NCI-H2196 (cell line): ENCODE measurements around the gene AURKAIP1.
"Not testable (repeated sequence)": the region's sequence is repeated elsewhere in the genome, so short reads cannot be mapped to it uniquely, and the experiment has no call there.

Experiments used
- DNase-seq: peaks from one replicate; lab custom pipeline; 2025; ENCODE audit not compliant: unreplicated experiment; lab: John Stamatoyannopoulos, UW

The AURKAIP1 gene

DNA sequence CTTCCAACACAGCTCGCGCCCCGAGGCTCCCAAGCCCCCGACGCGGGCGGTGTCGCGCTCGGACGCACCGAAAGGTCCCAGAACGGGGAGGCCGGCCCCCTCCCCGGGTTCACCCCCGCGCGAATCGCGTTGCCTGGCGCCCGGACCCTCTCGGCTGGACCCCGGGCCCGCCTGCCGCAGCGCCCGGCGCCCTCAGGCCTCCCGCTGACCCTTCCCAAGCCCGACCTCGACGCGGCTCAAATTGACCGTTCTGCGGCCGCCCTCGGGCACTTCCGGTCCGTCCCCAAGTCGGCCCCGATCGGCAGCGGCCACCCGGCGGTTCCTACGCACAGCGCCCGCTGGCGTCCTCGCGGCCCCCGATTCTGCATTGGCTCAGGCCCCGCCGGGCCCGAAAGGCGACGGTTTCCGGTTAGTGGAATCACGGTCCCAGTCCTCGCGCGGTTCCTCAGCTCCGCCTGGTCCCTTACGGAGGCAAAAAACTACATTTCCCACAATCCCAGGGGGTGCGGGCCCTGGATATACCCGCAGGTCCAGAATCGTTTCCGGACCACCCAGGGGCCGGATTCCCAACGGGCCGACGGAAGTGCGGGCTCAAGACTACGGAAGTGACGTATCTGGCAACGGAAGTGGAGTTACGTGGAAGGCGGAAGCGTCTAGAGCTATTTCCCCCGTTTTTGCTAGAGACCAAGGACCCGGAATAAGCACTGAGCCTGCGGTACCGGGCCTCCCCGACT, at the start of gene AURKAIP1:
AURKAIP1 (minus strand) TSS at position 279 of the 734 bp plus-strand sequence. CDS start 451 bp downstream, outside the sequence.
- DNase-seq: peak; percentile 100

GRCh38 chr1:1424707-1425106, 49.7 kb upstream of the AURKAIP1 start:
- DNase-seq: no peak

- no peak for DNase-seq
Observed at GRCh38 chr1:1423245-1423597, 48.2 kb upstream of the AURKAIP1 start.

- DNase-seq: no peak
Observed at GRCh38 chr1:1422465-1423244, 47.6 kb upstream of the AURKAIP1 start.

- DNase-seq: no peak
Observed at GRCh38 chr1:1421907-1422464, 47.0 kb upstream of the AURKAIP1 start.

- DNase-seq: peak; percentile 80
Observed at GRCh38 chr1:1421147-1421906, 46.3 kb upstream of the AURKAIP1 start, which contains the start of gene ANKRD65. Gene ANKRD65 (minus strand): TSS chr1:1421276. CDS start chr1:1421005, 271 bp downstream.

- DNase-seq: no peak
Observed at GRCh38 chr1:1420654-1421141, 45.7 kb upstream of the AURKAIP1 start.

DNA sequence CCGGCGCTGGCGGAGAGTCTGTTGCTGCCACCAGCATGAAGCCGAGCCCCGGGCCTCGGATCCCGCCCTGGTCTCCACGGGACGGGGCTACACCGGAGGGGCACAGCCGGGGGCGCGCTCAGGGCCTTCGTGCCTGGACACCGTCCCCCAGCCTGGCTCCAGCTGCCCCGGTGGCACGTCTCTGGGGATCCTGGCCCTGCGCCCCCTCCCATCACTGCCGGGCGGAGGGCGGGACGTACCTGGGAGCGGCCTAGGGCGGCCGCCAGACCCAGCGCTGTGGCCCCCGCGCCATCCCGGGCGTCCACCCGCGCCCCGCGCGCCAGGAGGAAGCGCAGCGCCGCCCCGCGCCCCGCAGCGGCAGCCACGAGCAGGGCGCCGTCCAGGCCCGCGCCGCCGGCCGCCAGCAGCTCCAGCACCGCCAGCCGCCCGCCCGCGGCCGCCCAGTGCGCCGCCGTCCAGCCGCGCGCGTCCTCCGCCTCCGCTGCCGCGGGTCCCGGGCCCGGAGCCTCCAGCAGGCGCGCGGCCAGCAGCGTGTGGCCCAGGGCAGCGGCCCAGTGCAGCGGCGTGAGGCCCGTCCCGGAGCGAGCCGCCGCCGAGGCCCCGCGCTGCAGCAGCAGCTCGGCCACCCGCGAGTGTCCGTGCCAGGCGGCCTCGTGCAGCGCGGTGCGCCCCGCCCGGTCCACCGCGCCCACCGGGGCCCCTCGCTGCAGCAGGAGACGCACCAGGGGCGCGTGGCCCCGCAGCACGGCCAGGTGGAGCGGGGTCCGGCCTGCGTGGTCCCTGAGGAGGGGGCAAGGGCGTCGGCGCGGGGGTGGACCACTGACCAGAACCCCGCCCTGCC, 45.0 kb upstream of the AURKAIP1 start:
- DNase-seq: no peak

GRCh38 chr1:1419363-1419812, 44.4 kb upstream of the AURKAIP1 start:
- DNase-seq: no peak

DNA sequence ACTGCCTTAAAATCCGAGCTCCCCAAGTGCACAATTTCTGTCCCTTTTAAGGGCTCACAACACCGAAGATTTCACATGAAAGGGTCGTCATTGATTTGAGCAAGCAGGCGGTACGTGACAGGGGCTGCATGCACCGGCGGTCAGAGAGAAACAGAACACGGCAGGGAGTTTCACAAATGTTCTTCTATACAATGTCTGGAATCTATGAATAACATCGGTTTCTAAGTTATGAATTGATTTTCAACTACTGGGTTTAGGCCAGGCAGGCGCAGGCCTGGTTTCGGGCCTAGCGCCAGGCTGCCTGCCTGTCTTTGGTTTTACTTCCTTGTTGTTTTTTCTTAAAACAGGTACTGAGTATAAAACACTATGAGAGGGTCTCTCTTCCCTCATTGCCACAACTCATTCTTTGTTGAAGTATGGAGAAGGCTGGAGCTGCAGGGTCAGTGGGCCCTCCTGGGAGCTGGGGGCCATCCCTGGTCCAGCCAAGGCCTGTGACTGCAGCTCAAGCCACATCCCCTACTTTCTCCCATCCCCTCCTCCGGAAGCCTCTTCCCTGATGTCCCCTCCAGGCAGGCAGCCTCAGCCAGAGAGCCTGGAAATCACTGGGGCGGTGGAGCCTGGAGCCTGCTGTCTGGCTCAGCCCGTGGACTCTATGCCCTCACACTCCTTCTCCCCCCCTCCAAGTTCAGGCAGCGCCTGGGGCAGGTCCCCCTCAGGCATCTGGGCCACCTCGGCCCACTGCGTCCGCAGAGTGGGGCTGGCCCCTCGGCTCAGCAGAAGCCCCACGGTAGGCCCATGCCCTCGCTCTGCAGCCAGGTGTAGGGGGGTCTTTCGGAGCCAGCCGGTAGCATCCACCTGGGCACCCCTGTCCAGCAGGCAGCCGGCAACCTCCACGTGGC, 43.7 kb upstream of the AURKAIP1 start:
- DNase-seq: no peak

DNA sequence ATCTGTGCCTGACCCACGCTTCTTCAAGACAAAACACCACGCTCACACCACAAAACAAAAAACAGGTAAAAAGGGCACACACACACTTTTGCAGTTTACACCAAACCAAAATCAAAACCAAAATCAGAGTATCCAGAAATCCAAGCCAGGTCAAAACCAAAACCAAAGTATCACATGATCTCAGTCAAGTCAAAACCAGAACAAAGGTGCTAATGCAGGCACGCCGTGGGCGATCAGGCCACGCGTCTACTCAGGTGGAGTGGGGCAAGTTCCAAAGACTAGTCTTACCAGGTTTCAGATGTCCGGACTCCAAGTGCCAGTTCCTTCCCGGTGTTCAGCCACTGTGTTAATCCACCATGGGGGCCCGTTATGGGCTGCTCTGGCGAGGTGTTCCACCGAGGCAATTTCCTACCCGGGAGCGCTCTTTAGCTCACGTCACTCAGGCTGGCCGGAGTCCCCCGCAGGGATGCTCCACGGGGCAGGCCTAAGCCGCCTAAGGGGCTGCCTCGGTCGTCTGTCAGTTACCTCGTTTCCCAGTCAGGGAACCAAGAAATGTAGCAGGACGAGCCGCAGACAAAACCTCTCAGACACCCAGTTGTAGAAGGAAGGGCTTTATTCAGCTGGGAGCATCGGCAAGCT, 42.9 kb upstream of the AURKAIP1 start:
- DNase-seq: not testable (repeated sequence)

DNA sequence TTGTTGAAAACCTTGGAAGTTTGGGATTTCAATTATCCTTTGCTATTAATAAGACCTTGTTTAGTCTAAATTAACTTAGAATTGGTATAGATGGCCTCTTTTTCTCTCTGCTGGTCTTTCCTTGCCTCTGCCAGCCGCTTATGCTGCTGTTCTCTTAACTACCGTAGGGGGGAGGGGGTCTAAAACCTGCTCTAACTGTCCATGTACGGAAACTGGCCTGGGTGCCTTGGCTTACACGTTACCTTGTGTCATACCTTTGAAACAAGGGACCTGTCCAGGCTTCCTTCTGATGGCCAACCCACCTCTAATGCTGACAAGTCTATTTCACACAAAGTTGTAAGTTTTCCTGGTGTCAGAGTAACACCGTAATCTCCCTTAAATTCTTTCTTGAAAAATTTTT, 42.4 kb upstream of the AURKAIP1 start:
- DNase-seq: not testable (repeated sequence)

DNA sequence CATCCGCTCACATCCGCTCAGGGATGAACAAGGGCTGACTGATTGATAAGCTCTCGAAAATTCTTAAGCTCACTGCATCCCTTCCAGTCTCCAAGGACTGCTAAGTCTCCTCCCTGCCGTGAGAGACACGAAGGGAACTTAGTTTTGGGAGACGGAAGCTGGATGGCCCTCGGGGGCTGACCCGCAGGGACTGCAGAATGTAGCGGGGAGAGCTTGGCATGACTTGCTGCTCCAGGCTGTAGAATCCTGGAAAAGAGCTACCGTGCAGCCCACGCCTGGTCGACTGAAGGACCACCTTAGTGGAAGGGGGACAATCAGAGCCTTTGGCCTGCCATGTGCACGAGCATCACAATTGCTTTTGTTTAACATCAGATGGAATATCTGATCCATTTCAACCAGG, 40.7 kb upstream of the AURKAIP1 start:
- DNase-seq: no peak

DNA sequence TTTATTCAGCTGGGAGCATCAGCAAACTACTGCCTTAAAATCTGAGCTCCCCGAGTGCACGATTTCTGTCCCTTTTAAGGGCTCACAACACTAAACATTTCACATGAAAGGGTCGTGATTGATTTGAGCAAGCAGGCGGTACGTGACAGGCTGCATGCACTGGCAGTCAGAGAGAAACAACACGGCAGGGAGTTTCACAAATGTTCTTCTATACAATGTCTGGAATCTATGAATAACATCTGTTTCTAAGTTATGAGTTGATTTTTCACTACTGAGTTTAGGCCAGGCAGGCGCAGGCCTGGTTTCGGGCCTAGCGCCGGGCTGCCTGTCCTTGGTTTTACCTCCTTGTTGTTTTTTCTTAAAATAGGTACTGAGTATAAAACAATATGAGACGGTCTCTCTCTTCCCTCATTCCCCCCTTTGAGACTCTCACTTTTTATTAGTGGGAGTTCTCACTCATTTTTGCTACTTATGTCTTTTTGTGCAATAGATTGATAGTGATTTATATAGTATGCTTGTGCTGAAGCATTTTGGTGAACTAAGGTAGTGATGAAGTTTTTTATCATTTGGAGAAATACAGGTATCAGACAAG, 37.4 kb upstream of the AURKAIP1 start:
- not testable (repeated sequence) for DNase-seq

DNA sequence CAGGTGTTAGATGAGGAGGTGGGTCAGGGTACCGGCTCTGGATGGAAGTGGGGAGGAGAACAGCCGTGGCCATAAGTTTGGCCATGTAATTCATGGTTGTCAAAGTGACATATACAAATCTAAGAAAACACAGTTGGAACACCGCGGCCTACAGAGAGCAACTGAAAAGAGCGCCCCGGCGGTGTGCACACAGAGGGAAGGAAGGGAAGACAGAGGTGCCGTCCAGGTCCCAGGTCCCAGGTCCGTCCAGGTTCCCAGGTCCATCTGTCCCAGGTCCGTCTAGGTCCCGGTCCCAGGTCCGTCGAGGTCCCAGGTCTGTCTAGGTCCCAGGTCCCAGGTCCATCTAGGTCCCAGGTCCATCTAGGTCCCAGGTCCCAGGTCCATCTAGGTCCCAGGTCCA, 36.6 kb upstream of the AURKAIP1 start:
- DNase-seq: no peak

- DNase-seq: not testable (repeated sequence)
Observed at GRCh38 chr1:1410238-1410637, 35.2 kb upstream of the AURKAIP1 start.

DNA sequence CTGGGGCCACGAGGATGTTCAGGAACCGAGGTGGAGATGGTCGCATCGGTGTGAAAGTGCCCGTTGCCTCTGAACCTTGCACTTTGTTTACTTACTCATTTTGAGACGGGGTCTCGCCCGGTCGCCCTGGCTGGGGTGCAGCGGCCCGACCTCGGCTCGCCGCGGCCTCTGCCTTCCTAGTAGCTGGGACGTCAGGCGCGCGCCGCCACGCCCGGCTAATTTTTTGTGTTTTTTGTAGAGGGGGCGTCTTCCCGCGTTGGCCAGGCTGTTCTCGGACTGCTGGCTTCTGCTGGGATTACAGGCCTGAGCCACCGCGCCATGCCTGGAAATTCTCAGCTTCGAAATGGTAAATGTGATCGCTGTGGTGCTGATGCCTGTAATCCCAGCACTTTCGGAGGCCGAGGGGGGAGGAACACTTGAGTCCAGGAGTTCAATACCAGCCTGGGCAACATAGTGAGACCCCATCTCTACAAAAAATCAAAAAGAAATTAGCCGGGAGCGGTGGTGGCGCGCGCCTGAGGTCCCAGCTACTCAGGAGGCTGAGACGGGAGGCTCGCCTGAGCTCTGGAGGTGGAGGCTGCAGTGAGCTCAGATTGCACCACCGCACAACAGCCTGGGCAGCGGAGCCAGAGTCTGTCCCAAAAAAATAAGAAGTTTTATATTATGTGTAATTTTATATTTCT, 32.8 kb upstream of the AURKAIP1 start:
- DNase-seq: no peak
